CD8-positive, alpha-beta memory T cell (primary cell): ENCODE results near the gene OR4K5. TPM values are rescaled to one million over a fixed set of nuclear protein-coding genes. Genes with fewer than 3 reads are reported as not detected.

Experiments
- CTCF ChIA-PET: fragments of 350-600 bp; sonication (Branson Sonifier 250); formaldehyde crosslinking; loops from one replicate; lab custom pipeline; 2021; ENCODE audit warnings: antibody characterized with exemption; lab: Charles Lee
- POLR2A ChIA-PET: fragments of 350-600 bp; sonication (Branson Sonifier 250); formaldehyde crosslinking; loops from one replicate; lab custom pipeline; 2021; ENCODE audit warnings: antibody characterized with exemption; lab: Charles Lee
- DNase-seq, 5 donors: peaks; one replicate each; pipeline versions ENCODE4 v3.0.0 to v3.0.0-alpha.2; 2020 to 2022; ENCODE audit warnings: mixed read lengths in 1 of 5
- H3K27ac ChIP-seq: one replicate; pipeline ENCODE4 v1.7.0; 2013; ENCODE audit warnings: low read depth, mild to moderate bottlenecking, low read length, moderate library complexity
- H3K27me3 ChIP-seq: 2 replicates; pipeline ENCODE4 v1.7.0; 2013; ENCODE audit warnings: low read length, mild to moderate bottlenecking; ENCODE audit not compliant: insufficient read depth, poor library complexity, severe bottlenecking
- H3K36me3 ChIP-seq: 2 replicates; pipeline ENCODE4 v1.7.0; 2013; ENCODE audit warnings: mild to moderate bottlenecking, low read length, moderate library complexity; ENCODE audit not compliant: insufficient read depth
- H3K4me1 ChIP-seq: 2 replicates; pipeline ENCODE4 v1.7.0; 2013; ENCODE audit warnings: mild to moderate bottlenecking, low read length, moderate library complexity; ENCODE audit not compliant: insufficient read depth
- H3K4me3 ChIP-seq: 2 replicates; pipeline ENCODE4 v1.7.0; 2013; ENCODE audit warnings: mild to moderate bottlenecking, low read length
- H3K9me3 ChIP-seq: 2 replicates; pipeline ENCODE4 v1.7.0; 2013; ENCODE audit warnings: mild to moderate bottlenecking, low read length
- H3K27ac Mint-ChIP-seq, 8 donors: one replicate each; pipeline ENCODE4 v1.8.0; 2020 to 2021; ENCODE audit warnings: mixed read lengths in 8 of 8, mild to moderate bottlenecking in 6 of 8, inconsistent platforms in 3 of 8, moderate library complexity in 3 of 8
- H3K27me3 Mint-ChIP-seq, 2 donors: one replicate each; pipeline ENCODE4 v1.8.0; 2020 to 2021; ENCODE audit warnings: mixed read lengths in 2 of 2, mild to moderate bottlenecking in 1 of 2, moderate library complexity in 1 of 2
- H3K36me3 Mint-ChIP-seq, 3 donors: one replicate each; pipeline ENCODE4 v1.8.0; 2020 to 2021; ENCODE audit warnings: mixed read lengths in 3 of 3, inconsistent platforms in 1 of 3, mild to moderate bottlenecking in 1 of 3
- H3K4me1 Mint-ChIP-seq, 3 donors: one replicate each; pipeline ENCODE4 v1.8.0; 2020 to 2021; ENCODE audit warnings: mixed read lengths in 3 of 3, inconsistent platforms in 1 of 3, mild to moderate bottlenecking in 1 of 3
- H3K4me3 Mint-ChIP-seq, 7 donors: one replicate each; pipeline ENCODE4 v1.8.0; 2020 to 2021; ENCODE audit warnings: mixed read lengths in 7 of 7, mild to moderate bottlenecking in 6 of 7, moderate library complexity in 4 of 7, inconsistent platforms in 2 of 7
- H3K9me3 Mint-ChIP-seq, 5 donors: one replicate each; pipeline ENCODE4 v1.8.0; 2020 to 2022; ENCODE audit warnings: mixed read lengths in 5 of 5, mild to moderate bottlenecking in 3 of 5, moderate library complexity in 2 of 5, inconsistent platforms in 1 of 5
- polyA plus RNA-seq: library from polyadenylated mRNA; unstranded; fragments of 300-500 nt; fragmentation: Illumina TruSeq; gene quantifications from one replicate; pipeline ENCODE4 v1.2.3, GENCODE V29; 2021
- total RNA-seq, 2 experiments: library from RNA; stranded (reverse); gene quantifications; one replicate each; pipeline ENCODE4 v1.2.3, GENCODE V29; 2021

Gene OR4K5
- total and polyA plus RNA-seq, 3 experiments from 2014 or later, result not detected

DNA sequence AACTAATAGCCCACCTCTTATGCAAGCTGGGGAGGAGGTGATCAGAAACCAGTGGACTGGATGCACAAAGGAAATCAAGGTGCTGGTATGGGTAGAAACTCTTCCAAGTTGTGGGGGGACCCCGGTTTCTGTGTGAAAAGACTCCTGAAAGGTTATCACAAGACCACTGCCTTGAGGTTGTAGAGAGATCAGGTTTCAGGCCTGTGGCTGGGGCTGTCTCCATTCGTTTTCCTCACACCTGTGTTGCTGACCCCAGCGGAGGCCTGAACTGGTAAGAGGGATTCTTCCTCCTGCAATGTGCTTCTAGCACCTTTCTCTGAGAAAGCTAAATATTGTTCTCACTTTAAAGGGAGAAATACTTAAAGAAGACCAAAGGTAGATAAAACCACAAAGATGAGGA is 9.3 kb upstream of the OR4K5 start:
- Histone ChIP-seq H3K4me1 (no peaks in the 10 kb centered on the region), H3K4me3 (no peak overlapping the region), H3K27ac (no peak overlapping the region), H3K9me3 (no peaks in the 10 kb centered on the region), H3K36me3 (no peaks in the 10 kb centered on the region), H3K27me3 (no peaks in the 10 kb centered on the region)
- ChIA-PET POLR2A (no interaction called here), CTCF (no interaction called here)
- peaks cover 2 to 8% of the 10 kb centered on the region in 2 donors for H3K27me3 Mint-ChIP-seq
- no peaks in the 10 kb centered on the region for H3K36me3 Mint-ChIP-seq
- H3K4me1 Mint-ChIP-seq, result no peaks in the 10 kb centered on the region
- no peak for DNase-seq
- no peak overlapping the region for H3K27ac Mint-ChIP-seq
- peaks cover 0 to 5% (median 0%) of the 10 kb centered on the region in 5 donors for H3K9me3 Mint-ChIP-seq
- no peak overlapping the region for H3K4me3 Mint-ChIP-seq

DNA sequence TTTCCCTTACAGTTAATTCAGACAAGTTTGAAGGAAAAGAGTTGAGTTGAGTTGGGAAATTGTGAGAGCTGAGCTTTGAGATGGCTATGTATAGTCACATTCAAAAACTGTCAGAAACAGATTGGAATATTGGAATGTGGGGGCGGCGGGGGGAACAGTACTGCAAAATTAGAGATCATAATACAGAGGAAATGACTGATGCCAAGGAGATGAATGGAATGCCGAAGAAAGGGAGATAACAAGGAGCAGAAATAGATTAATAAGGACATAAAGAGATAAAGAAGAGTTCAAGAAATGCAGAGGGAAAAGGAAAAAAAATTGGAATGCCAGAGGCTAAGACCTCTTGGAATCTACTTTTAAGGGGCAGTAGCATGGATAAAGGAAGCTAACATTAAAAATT is 3.2 kb upstream of the OR4K5 start:
- Mint-ChIP-seq H3K4me3 (no peak overlapping the region), H3K4me1 (no peaks in the 10 kb centered on the region), H3K27ac (no peak overlapping the region), H3K9me3 (no peaks in the 10 kb centered on the region), H3K36me3 (no peaks in the 10 kb centered on the region), H3K27me3 (no peaks in the 10 kb centered on the region)
- no peak for DNase-seq
- POLR2A ChIA-PET, result no interaction called here
- Histone ChIP-seq H3K4me1 (no peaks in the 10 kb centered on the region), H3K4me3 (no peak overlapping the region), H3K27ac (no peak overlapping the region), H3K27me3 (no peaks in the 10 kb centered on the region), H3K36me3 (no peaks in the 10 kb centered on the region), H3K9me3 (no peaks in the 10 kb centered on the region)
- CTCF ChIA-PET, result no interaction called here

DNA sequence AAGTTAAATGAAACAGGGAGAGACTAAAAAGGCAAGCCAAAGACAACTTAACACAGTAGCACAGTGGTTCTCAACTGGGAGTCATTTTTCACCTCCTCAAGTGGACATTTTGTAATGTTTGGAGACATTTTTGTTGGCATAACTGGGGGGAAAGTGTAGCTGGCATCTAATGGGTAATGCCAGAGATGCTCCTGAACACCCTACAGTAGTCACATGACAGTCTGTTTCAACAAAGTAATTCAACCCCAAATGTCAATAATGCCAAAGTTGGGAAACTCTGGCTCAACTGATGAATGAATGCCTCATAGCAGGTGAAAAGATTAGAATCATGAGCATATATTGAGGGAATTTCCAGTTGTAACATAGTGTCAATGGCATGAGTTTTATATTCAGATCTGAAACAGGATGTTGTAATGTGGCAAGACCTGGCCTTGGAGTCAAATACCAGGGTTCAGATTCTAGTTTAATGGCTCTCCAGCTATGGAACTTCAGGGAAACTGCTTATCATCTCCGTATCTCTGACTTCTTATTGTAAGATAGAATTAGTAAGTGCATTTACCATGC is 2.4 kb upstream of the OR4K5 start:
- H3K27me3 Mint-ChIP-seq, result no peaks in the 10 kb centered on the region
- no peaks in the 10 kb centered on the region for H3K27me3 ChIP-seq

DNA sequence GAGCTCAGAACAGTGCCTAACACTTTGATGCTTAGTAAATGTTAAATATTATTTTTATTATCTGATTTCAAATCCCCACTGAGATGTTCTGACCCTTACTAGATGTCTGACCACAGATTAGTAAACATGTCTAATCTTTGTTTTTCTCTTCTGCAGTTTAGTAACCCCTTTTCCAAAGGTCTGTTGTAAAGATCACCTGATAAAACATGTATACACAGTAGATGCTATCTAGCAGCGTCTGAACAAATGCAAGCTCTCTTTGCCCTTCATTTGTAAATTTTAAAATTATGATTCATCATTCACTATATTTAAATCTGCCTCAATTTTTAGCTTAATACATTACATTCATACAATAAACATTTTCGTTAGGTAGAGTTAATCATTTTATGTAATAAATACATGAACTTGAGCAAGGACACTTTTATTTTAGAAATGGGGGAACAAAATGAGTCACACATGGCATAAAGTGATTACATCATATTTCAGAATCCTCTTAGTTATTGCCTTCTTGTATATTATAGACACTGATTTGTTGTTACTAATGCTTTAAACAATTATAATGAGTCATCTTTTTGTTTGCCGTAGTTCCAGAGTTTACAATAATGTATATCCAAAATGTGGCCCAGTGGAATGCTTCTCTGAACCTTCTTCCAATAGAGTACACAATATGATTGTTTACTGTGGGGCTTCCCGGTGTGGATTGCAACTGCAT is 1.7 kb upstream of the OR4K5 start:
- no peaks in the 10 kb centered on the region for H3K27me3 ChIP-seq
- DNase-seq, result no peak
- H3K4me3 ChIP-seq, result no peak overlapping the region
- H3K27me3 Mint-ChIP-seq, result no peaks in the 10 kb centered on the region
- POLR2A ChIA-PET, result no interaction called here
- no peak overlapping the region for H3K4me3 Mint-ChIP-seq
- no peaks in the 10 kb centered on the region for H3K9me3 Mint-ChIP-seq
- no peak overlapping the region for H3K27ac ChIP-seq
- no peaks in the 10 kb centered on the region for H3K4me1 ChIP-seq
- H3K36me3 ChIP-seq, result no peaks in the 10 kb centered on the region
- H3K36me3 Mint-ChIP-seq, result no peaks in the 10 kb centered on the region
- CTCF ChIA-PET, result no interaction called here
- no peaks in the 10 kb centered on the region for H3K4me1 Mint-ChIP-seq
- no peaks in the 10 kb centered on the region for H3K9me3 ChIP-seq
- H3K27ac Mint-ChIP-seq, result no peak overlapping the region

More for the DNA sequence above, 2.4 kb upstream of the OR4K5 start:
- ChIA-PET POLR2A (no interaction called here), CTCF (no interaction called here)
- Histone ChIP-seq H3K4me1 (no peaks in the 10 kb centered on the region), H3K9me3 (no peaks in the 10 kb centered on the region), H3K4me3 (no peak overlapping the region), H3K27ac (no peak overlapping the region), H3K36me3 (no peaks in the 10 kb centered on the region)
- DNase-seq, result no peak
- Mint-ChIP-seq H3K36me3 (no peaks in the 10 kb centered on the region), H3K4me1 (no peaks in the 10 kb centered on the region), H3K4me3 (no peak overlapping the region), H3K27ac (no peak overlapping the region), H3K9me3 (no peaks in the 10 kb centered on the region)

DNA sequence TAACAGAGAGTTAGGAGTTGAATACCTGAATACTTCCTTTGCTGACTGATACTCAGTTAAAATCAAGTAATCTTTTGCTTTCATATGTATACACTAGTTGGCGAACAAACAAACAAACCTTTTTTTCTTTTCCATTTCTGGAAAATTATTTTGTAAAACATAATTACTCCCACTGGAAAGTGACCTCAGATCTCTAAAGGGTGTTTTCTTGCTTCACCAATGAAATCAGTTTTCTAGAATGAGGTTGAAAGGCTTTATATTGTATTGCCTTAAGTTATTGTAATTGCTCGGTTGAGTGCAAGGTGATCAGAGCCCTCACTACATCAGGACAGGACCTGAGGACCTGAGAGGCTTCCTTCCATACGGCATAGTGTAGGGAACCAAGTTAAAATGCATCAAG is 10.2 kb downstream of the OR4K5 start, which contains the start of gene OR4K1:
OR4K1 (plus strand) TSS at position 301 of the 400 bp plus-strand sequence. CDS start 4,750 bp downstream, outside the sequence.
- H3K27me3 ChIP-seq, result no peaks in the 10 kb centered on the region
- H3K36me3 Mint-ChIP-seq, result no peaks in the 10 kb centered on the region
- H3K36me3 ChIP-seq, result no peaks in the 10 kb centered on the region
- no peaks in the 10 kb centered on the region for H3K9me3 ChIP-seq
- no peaks in the 10 kb centered on the region for H3K9me3 Mint-ChIP-seq
- ChIA-PET CTCF (no interaction called here), POLR2A (no interaction called here)
- peaks cover 0 to under 1% of the 10 kb centered on the region in 2 donors for H3K27me3 Mint-ChIP-seq
- DNase-seq, result no peak
- no peaks in the 10 kb centered on the region for H3K4me1 Mint-ChIP-seq
- no peaks in the 10 kb centered on the region for H3K4me1 ChIP-seq
- H3K4me3 Mint-ChIP-seq, result no peak within 1 kb of the TSS
- H3K4me3 ChIP-seq, result no peak within 1 kb of the TSS
- H3K27ac ChIP-seq, result no peak within 1 kb of the TSS
- no peak within 1 kb of the TSS for H3K27ac Mint-ChIP-seq

DNA sequence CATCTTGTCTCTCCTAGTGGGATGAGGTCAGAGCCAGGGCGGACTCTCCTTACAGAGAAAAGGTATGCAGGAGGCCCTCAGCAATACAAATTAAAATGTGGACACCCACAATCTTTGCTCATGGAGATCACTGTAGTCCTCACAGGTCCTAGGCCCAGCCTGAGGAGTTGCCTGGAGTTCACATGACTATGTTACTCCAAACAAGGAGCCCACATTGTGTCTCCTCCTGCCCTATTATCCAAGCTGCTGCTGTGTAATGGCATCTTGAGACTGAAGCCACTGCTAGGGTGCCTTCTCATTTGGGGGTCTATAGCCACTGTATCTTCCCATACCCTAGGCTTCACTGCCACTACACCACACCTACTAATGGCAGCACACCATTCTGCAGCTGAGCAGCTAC is 21.3 kb downstream of the OR4K5 start:
- no peak overlapping the region for H3K27ac ChIP-seq
- no peak for DNase-seq
- no peaks in the 10 kb centered on the region for H3K4me1 ChIP-seq
- no peaks in the 10 kb centered on the region for H3K27me3 ChIP-seq
- ChIA-PET CTCF (no interaction called here), POLR2A (no interaction called here)
- no peak overlapping the region for H3K4me3 ChIP-seq
- Mint-ChIP-seq H3K4me3 (no peak overlapping the region), H3K27me3 (peaks cover 0 to 2% of the 10 kb centered on the region in 2 donors), H3K27ac (no peak overlapping the region), H3K4me1 (peaks cover 0 to under 1% (median 0%) of the 10 kb centered on the region in 3 donors), H3K36me3 (no peaks in the 10 kb centered on the region), H3K9me3 (no peaks in the 10 kb centered on the region)
- H3K9me3 ChIP-seq, result no peaks in the 10 kb centered on the region
- H3K36me3 ChIP-seq, result no peaks in the 10 kb centered on the region

DNA sequence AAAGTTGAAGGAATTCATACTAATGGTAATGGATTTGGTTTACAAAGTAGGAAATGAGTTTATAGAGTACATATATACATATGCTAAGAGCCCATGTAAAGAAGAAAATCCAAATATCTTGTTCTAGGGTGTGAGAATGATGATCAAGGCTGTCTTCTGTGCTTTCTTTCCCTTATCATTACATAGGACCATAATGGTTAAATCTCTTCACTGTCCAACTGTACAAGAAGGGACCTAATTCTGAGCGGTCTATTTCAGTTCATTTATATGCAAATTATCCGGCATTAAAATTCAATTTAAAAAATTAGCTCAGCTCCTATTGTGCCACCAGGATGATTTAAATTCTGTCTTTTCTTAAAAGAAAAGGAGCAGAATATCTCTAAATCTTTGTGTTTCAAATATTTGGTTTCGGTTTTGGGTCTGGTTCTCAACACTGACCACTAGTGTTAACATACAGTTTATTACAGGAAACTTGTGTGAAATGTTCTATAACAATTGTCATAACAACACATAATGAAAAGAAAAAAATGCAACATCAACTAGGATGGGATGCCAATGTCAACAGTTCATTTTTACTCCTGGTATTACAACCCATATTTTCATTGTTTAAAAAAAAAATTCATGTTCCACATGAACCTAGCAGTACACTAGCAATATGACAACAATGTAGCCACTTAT is 27.1 kb downstream of the OR4K5 start:
- H3K4me1 ChIP-seq, result no peaks in the 10 kb centered on the region
- no peak overlapping the region for H3K4me3 ChIP-seq
- H3K36me3 ChIP-seq, result no peaks in the 10 kb centered on the region
- no peak overlapping the region for H3K27ac ChIP-seq
- H3K27ac Mint-ChIP-seq, result no peak overlapping the region
- H3K9me3 ChIP-seq, result no peaks in the 10 kb centered on the region
- CTCF ChIA-PET, result no interaction called here
- no peak for DNase-seq
- no peaks in the 10 kb centered on the region for H3K36me3 Mint-ChIP-seq
- peaks cover 0 to 2% (median 0%) of the 10 kb centered on the region in 5 donors for H3K9me3 Mint-ChIP-seq
- no peaks in the 10 kb centered on the region for H3K27me3 Mint-ChIP-seq
- POLR2A ChIA-PET, result no interaction called here
- H3K27me3 ChIP-seq, result no peaks in the 10 kb centered on the region
- H3K4me3 Mint-ChIP-seq, result peak overlapping the region in 1 of 7 donors; percentile 29
- peaks cover 4 to 10% (median 7%) of the 10 kb centered on the region in 3 donors for H3K4me1 Mint-ChIP-seq

DNA sequence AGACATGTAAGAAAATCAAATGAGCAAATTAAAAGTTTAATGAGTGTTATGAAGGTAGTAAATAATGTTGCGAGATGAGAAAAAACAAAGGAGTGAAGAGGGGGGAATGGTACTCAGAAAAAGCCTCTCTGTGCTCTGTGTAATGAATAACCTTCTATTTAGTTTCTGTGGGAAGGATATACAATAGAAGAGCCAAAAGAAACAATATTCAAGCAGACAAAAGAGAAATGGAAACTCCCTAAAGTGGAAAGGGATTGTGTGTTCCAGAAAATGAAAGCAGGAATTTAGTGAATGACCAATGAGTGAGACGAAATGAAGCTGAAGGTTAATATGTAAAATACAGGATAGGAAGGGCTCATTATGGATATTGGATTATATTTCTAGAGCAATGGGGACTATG is 28.8 kb downstream of the OR4K5 start:
- no peaks in the 10 kb centered on the region for H3K36me3 Mint-ChIP-seq
- no peak overlapping the region for H3K27ac ChIP-seq
- no peaks in the 10 kb centered on the region for H3K27me3 ChIP-seq
- no peaks in the 10 kb centered on the region for H3K9me3 ChIP-seq
- H3K4me1 Mint-ChIP-seq, result peaks cover 4 to 10% (median 7%) of the 10 kb centered on the region in 3 donors
- CTCF ChIA-PET, result no interaction called here
- no peaks in the 10 kb centered on the region for H3K27me3 Mint-ChIP-seq
- no peak overlapping the region for H3K4me3 ChIP-seq
- no peak overlapping the region for H3K4me3 Mint-ChIP-seq
- peaks cover 0 to 2% (median 0%) of the 10 kb centered on the region in 5 donors for H3K9me3 Mint-ChIP-seq
- POLR2A ChIA-PET, result no interaction called here
- H3K4me1 ChIP-seq, result no peaks in the 10 kb centered on the region
- no peak for DNase-seq
- no peaks in the 10 kb centered on the region for H3K36me3 ChIP-seq
- H3K27ac Mint-ChIP-seq, result no peak overlapping the region
